GM18508 (cell line): ENCODE measurements around the gene ZBTB20.

Experiments
- ATAC-seq: cut with Tn5 transposase; IDR thresholded peaks from one replicate; pipeline ENCODE4 v1.9.1; 2021; ENCODE audit warnings: moderate number of reproducible peaks; ENCODE audit not compliant: insufficient read depth, unreplicated experiment

ZBTB20 gene

DNA sequence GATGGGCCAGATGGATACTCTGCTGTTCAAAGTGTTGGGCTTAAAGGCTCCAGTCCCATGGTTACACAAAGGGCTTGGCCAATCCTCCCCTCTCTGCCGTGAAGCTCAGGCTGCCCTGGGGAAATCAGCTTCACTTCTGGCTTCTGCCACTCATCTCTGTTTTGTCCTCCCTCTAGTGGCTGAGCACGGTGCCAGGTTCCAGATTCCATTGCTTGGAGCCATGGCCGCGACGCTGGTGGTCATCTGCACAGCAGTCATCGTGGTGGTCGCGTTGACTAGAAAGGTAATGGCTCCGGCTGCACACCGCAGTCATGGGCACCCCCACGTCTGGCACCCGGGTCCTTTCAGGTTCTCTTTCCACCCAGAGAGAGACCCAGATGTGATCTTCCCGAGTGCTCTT lies 847.7 kb downstream of the ZBTB20 start:
- ATAC-seq, result no peak

DNA sequence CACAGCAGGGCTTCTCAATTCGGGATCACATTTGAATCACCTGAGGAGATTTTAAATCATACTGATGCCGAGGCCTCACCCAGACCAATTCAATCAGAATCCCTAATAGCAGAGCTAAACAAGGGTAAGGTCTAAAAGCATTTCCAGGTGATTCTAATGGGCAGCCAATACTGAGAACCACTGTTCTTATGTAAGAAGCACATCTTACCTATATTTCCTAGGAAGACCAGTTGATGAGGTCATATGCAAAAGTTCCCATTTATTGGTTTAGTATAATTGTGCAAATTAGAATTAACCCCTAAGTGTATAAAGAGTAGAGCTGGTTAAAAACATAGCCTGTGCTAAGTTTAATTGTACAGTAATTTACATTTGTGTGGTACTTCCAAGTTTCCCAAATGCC lies 851.1 kb downstream of the ZBTB20 start:
- ATAC-seq, result no peak

DNA sequence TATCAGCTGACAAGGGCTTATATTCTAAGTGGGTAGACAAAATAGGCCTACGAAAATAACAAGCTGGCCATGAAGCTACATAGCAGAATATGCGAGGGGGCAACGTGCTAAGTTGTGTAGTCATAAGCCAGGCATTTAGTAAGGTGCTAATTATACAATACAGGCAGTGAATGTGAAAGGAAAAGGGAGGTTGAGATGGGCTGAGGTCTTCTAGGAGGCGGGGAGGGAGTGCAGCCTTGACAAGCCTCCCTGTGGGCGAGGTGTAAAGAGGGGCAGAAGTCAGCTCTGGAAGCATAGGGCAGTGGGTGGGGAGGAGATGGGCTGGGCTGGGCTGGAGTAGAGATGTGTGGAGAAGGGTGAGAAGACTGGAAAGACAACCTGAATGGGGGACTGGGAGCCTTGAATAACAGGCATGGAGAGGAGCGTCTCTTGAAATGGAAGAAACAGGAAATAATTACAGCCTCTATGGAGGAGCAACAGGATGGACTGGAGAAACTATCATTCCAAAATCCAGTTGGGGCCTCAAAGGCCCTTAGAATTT lies 852.1 kb downstream of the ZBTB20 start:
- ATAC-seq, result no peak

DNA sequence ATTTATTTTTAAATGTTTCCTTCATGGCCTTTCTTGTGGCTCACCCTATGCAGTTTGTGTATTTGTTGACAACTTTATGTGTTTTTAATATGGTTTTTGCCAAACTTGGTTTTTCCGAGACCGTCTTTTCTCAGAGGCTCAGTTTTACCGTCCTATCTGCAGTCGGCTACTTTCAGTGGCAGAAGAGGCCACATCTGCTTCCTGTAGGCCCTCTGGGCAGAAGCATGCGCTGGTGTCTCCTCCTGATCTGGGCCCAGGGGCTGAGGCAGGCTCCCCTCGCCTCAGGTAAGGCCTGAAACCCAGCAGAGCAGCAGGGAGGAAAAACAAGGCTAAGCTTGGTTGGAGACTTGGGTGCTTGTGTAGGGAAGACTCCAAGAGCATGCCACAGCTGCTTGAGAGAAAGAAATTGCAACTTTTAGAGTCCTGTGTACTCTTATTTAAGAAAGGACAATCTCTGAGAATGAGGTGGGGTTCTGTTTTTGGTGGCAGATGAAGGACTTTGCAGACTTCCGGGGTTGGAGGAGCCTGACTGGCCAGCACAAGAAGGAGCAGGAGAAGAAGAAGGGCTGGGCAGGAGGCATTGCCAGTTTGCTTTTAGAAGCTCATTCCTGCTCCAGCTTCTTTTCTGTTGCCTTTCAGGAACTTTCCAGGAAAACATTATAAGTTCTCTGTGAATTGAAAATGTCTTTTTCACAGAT lies 853.1 kb downstream of the ZBTB20 start, which contains the start of gene TIGIT:
TSS of gene TIGIT (plus strand) at position 191 of the 698 bp plus-strand sequence. CDS start at position 225, 34 bp downstream.
- no peak for ATAC-seq

DNA sequence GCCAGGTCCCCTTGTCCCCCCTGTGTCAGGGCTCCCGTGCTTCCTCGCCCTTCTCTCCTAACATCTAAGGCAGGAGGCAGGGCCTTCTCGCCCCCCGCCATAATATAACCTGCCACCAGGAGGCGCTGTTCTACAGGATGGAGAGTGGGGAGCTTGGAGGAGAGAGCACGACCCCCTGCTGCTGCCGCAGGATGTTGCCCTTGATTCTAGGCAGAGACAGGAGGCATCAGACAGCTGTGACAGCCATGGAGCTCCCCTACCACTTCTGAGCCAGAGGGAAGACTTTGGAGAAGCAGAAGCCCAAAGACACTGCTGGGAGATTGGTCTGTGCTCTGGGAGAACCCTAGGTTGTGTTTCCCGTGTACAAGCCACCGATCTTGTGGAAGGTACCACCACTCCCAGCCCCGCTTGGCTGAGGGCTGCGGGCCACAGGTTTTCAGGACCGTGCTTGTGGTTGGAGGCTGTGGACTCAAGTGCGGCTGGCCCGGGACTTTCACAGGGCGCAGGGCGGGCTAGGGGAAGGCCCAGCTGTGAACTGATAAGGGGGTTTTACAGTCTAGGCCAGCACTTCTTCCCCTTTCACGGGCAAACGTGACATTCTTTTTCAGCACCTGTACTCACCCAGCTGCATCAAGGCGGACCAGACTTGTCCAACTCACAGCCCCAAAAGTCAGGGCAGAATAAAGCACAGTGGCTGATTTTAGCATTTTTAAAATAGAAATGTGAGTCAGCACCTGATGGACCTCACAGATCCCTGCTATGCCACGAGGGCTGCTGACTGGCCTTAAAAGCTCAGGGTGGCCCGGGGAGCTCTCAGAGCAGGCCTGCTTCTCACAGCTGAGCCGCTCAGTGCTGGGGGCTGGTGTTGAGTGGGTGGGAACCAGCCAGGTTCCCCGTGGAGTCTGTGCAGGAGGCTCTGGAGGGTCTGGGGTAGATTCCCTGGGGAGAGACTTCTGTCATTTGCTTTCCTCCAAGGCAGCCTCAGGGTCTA lies 855.9 kb downstream of the ZBTB20 start:
- ATAC-seq, result peak; percentile 89

DNA sequence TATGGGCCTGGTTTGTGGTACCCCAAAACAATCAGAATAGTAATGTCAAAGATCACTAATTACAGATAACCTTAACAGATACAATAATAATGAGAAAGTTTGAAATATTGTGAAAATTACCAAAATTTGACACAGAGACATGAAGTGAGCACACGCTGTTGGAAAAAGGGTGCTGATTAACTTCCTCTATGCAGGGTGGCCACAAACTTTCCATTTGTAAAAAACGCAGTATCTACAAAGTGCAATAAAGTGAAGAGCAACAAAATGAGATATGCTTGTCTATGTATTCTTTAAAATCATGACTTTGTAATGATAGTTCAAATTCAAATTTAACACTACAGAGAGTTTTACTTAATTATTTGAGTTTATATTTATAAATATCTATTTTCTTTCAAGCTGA lies 860.8 kb downstream of the ZBTB20 start:
- no peak for ATAC-seq

DNA sequence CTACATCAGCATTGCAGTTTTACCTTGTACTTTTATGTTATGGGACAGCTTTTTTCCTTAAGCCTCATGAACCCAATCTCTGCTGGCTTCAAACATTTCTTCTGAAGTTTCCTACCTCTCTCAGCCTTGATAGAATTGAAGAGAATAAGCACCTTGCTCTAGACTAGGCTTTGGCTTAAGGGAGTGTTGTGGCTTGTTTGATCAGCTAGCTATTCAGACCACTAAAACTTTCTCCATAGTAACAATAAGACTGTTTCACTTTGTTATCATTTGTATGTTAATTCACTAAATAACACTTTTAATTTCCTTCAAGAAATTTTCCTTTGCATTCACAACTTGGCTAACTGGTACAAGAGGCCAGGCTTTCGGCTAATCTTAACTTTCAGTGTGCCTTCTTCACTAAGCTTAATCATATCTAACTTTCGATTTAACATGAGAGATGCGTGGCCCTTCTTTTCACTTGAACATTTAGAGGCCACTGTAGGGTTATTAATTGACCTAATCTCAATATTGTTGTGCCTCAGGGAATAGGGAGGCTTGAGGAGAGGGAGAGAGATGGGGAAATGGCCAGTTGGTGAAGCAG lies 861.3 kb downstream of the ZBTB20 start:
- no peak for ATAC-seq

DNA sequence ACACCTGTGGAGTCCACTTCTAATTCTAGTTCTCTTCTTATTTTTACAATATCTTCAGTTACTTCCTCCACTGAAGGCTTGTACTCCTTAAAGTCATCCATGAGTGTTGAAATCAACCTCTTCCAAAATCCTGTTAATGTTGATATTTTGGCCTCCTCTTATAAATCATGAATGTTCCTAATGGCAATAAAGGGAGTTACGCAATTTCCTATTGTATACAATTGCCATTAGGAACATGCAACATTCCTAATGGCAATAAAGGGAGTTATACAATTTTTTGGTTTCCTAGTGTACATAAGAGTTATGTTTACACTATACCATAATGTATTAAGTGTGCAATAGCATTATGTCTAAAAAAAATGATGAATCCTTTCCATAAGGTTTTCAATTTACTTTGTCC lies 862.4 kb downstream of the ZBTB20 start:
- no peak for ATAC-seq
